Measurements from ENCODE around the gene NOD1. TPM values are rescaled to one million over a fixed set of nuclear protein-coding genes. Genes with fewer than 3 reads are reported as not detected.

NOD1 gene
- total RNA-seq, 4 donors from 2014 or later: 14.9 to 50.4 (median 31.8) TPM

DNA sequence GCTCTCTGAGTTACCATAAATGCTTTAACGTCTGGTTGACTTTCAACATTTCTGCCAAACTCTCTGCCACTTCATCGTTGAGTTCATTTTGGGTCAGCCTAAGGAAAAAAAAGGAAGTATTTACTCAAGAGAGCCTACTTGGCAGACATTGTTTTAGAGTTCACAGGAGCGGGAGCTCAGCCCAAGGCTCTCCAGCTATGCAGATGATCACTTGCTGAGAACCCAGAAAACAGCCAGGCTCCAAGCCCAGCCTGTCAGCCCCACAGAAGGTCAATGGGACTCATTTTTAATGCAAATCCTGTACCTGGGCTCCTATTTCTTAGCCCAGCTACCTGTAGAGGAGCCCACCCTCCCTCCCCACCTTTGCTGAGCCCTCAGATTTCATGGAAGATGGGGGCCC, 45.5 kb downstream of the NOD1 start:
- Histone ChIP-seq H3K9me3 (no peaks in the 10 kb centered on the region), H3K4me3 (no peak overlapping the region), H3K27me3 (no peaks in the 10 kb centered on the region), H3K27ac (peak overlapping the region; percentile 33 to 86 (median 50)), H3K4me1 (peaks cover 0 to 59% (median 31%) of the 10 kb centered on the region in 4 donors), H3K36me3 (peaks cover 0 to 61% (median 6%) of the 10 kb centered on the region in 3 donors)
- peak; percentile 40 to 46 for DNase-seq (ENCODE audit: low spot score in 2 of 2)
- no peak for TF ChIP-seq POLR2A (IDR thresholded peaks at IDR 0.05)
- peak in 1 of 2 donors; percentile 70 for TF ChIP-seq EP300 (IDR thresholded peaks at IDR 0.05)
- 3 to 9% methylated on average over 3 of the region's 3 CpGs for WGBS, 2 donors

DNA sequence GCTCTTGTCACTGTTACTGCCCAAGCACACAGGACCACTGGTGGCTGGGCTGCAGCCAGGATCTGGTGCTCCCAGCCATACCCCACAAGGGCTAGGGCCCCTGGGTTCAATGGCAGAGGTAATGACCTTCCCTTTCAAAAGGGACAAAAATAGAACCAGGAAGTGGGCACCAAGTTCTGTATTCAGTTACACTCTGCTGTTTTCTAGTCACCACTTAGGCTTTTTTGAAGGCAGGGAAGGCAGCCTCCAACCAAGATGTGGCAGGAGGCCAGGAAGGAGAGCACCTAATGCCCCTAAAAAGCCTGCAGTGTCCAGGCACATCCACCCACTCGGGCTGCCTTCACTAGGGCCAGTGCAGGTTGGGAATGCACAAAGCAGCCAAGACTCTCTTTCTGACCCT, 47.8 kb downstream of the NOD1 start:
- peak overlapping the region in 2 of 4 donors; percentile 21 to 57 for H3K27ac ChIP-seq
- 8 to 28% methylated on average over 1 of the region's 1 CpG for WGBS, 2 donors
- no peak for DNase-seq (ENCODE audit: low spot score in 2 of 2)
- no peak overlapping the region for H3K4me3 ChIP-seq
- H3K27me3 ChIP-seq: no peaks in the 10 kb centered on the region
- no peak for TF ChIP-seq EP300 (IDR thresholded peaks at IDR 0.05)
- TF ChIP-seq POLR2A (IDR thresholded peaks at IDR 0.05): no peak
- TF ChIP-seq, protein P1, sequence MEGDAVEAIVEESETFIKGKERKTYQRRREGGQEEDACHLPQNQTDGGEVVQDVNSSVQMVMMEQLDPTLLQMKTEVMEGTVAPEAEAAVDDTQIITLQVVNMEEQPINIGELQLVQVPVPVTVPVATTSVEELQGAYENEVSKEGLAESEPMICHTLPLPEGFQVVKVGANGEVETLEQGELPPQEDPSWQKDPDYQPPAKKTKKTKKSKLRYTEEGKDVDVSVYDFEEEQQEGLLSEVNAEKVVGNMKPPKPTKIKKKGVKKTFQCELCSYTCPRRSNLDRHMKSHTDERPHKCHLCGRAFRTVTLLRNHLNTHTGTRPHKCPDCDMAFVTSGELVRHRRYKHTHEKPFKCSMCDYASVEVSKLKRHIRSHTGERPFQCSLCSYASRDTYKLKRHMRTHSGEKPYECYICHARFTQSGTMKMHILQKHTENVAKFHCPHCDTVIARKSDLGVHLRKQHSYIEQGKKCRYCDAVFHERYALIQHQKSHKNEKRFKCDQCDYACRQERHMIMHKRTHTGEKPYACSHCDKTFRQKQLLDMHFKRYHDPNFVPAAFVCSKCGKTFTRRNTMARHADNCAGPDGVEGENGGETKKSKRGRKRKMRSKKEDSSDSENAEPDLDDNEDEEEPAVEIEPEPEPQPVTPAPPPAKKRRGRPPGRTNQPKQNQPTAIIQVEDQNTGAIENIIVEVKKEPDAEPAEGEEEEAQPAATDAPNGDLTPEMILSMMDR (IDR thresholded peaks at IDR 0.05): no peak
- peaks cover 0 to 61% (median 6%) of the 10 kb centered on the region in 3 donors for H3K36me3 ChIP-seq
- no peaks in the 10 kb centered on the region for H3K9me3 ChIP-seq
- H3K4me1 ChIP-seq: peaks cover 0 to 62% (median 31%) of the 10 kb centered on the region in 4 donors

DNA sequence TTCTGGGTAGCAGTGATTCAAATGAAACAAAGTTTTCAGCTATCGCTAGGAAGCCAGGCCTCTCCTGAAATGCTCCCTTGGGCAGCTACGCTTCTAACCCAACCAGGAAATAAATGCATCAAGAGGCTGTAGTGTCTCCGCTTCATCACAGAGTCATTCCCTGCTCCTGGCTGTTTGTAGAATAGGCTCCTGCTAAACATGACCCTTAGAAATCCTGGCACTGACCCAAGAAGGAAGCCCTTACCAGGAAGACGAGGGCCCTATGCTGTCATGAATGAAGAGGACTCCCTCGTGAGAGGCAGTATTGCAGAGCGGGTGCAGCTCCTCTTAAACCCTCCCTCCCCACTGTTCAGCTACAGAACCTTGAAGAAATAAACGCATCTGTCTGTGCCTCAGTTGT, 48.3 kb downstream of the NOD1 start:
- no peaks in the 10 kb centered on the region for H3K27me3 ChIP-seq
- no peak overlapping the region for H3K4me3 ChIP-seq
- peaks cover 0 to 61% (median 31%) of the 10 kb centered on the region in 4 donors for H3K4me1 ChIP-seq
- peak overlapping the region in 2 of 4 donors; percentile 21 to 57 for H3K27ac ChIP-seq
- DNase-seq (ENCODE audit: low spot score in 2 of 2): peak in 1 of 2 donors; percentile 26
- no peak for TF ChIP-seq EP300 (IDR thresholded peaks at IDR 0.05)
- no peak for TF ChIP-seq POLR2A (IDR thresholded peaks at IDR 0.05)
- TF ChIP-seq, protein P1 (IDR thresholded peaks at IDR 0.05): no peak
- 40 to 42% methylated on average over 7 of the region's 7 CpGs for WGBS, 2 donors
- H3K36me3 ChIP-seq: peaks cover 0 to 61% (median 3%) of the 10 kb centered on the region in 3 donors
- no peaks in the 10 kb centered on the region for H3K9me3 ChIP-seq

DNA sequence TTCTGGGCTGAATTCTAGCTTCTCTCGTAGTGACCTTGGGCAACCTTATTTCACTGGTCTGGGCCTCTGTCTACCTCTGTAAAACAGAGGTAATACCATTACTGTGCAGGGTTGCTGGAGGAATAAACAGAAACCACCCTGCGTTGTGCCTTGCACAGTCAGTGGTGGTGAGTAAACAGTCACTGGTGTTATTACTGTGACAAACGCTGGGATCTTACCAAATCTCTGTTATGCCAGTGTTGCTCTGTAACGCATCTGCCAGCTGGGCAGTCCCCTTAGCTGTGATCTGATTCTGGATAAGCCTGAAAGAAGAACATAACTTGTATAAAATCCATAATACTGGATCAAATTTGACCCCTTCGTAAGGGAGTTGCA, 49.4 kb downstream of the NOD1 start:
- peaks cover 0 to 61% (median 0%) of the 10 kb centered on the region in 3 donors for H3K36me3 ChIP-seq
- H3K4me1 ChIP-seq: peaks cover 0 to 55% (median 31%) of the 10 kb centered on the region in 4 donors
- TF ChIP-seq, protein P1 (IDR thresholded peaks at IDR 0.05): no peak
- TF ChIP-seq EP300 (IDR thresholded peaks at IDR 0.05) (no peak), POLR2A (IDR thresholded peaks at IDR 0.05) (no peak)
- no peak for DNase-seq (ENCODE audit: low spot score in 2 of 2)
- H3K4me3 ChIP-seq: no peak overlapping the region
- no peaks in the 10 kb centered on the region for H3K9me3 ChIP-seq
- 76% methylated on average over 5 of the region's 5 CpGs for WGBS, 2 donors
- H3K27ac ChIP-seq: peak overlapping the region in 1 of 4 donors; percentile 36
- H3K27me3 ChIP-seq: no peaks in the 10 kb centered on the region

DNA sequence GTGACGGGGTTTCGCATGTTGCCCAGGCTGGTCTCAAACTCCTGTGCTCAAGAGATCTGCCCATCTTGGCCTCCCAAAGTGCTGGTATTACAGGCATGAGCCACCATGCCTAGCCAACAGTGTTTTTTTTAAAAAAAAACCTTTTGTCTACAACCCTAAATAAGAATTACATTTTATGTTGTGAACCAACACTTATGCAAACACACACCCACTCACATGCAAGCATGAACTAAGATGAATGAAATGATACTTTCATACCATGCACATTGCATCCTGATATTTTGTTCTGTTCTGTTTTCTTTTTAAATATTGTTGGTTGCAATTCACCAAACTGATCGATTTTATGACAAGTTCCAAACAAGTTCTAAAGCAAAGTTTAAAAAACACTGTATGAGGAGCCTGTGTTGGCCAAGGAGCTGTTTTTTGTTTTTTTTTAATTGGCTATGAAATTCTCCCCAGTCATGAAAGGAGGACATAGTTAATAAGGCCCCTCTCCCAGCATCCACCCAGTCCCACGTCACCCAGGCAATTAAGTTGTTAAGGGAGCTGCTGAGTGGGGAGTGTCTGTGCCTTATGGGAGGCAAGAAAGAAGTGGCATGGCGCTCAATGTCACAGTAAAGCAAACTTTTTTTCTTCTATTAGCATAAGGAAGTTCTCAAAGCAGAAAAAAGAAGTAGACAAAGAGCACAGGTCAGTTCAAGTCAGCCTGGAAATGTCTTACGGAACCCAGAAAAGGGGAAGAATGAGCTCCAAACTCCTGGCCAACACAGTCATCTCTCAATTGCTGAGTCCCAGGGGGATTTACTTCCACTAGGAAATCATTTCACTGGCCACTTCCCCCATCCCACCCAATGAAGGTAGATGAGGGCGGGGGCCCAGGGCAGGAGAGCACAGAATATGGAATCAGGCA, 50.1 kb downstream of the NOD1 start:
- no peak overlapping the region for H3K27ac ChIP-seq
- peaks cover 0 to 63% (median 0%) of the 10 kb centered on the region in 3 donors for H3K36me3 ChIP-seq
- DNase-seq (ENCODE audit: low spot score in 2 of 2): no peak

More for the DNA sequence above, 50.1 kb downstream of the NOD1 start:
- H3K9me3 ChIP-seq: no peaks in the 10 kb centered on the region
- WGBS, 2 donors: 81 to 82% methylated on average over 7 of the region's 7 CpGs
- peaks cover 0 to 49% (median 25%) of the 10 kb centered on the region in 4 donors for H3K4me1 ChIP-seq
- no peaks in the 10 kb centered on the region for H3K27me3 ChIP-seq
- H3K4me3 ChIP-seq: no peak overlapping the region
- TF ChIP-seq POLR2A (IDR thresholded peaks at IDR 0.05) (no peak), EP300 (IDR thresholded peaks at IDR 0.05) (no peak)
- TF ChIP-seq, protein P1 (IDR thresholded peaks at IDR 0.05): no peak

All from tibial nerve (tissue), 4 donors.